Peyer's patch (tissue), 4 donors: Measurements from ENCODE around the gene PSMB2. TPM values are rescaled to one million over a fixed set of nuclear protein-coding genes. Genes with fewer than 3 reads are reported as not detected.

Experiments
- DNase-seq, 3 donors: peaks; one replicate each; pipeline ENCODE4 v3.0.0-alpha.2; 2017 to 2019
- H3K27ac ChIP-seq, 4 donors: fragments of 200-600 bp; sonication (generic); one replicate each; pipeline ENCODE4 v1.5.1; 2016 to 2019
- H3K27me3 ChIP-seq, 2 donors: fragments of 200-600 bp; sonication (generic); one replicate each; pipeline ENCODE4 v1.5.1; 2019
- H3K36me3 ChIP-seq, 3 donors: fragments of 200-600 bp; sonication (generic); one replicate each; pipeline ENCODE4 v1.5.1; 2016 to 2019
- H3K4me1 ChIP-seq, 4 donors: fragments of 200-600 bp; sonication (generic); one replicate each; pipeline ENCODE4 v1.5.1; 2016 to 2019
- H3K4me3 ChIP-seq, 4 donors: fragments of 200-600 bp; sonication (generic); 1 replicate in 3 of 4; 2 replicates in 1 of 4; pipeline ENCODE4 v1.5.1; 2016 to 2019; ENCODE audit warnings: mild to moderate bottlenecking in 1 of 4
- H3K9me3 ChIP-seq, 4 donors: fragments of 200-600 bp; sonication (generic); one replicate each; pipeline ENCODE4 v1.5.1; 2016 to 2019; ENCODE audit warnings: mild to moderate bottlenecking in 1 of 4
- CTCF ChIP-seq, 6 experiments: fragments of 450-650 bp in 4 of 6; fragments of 200-600 bp in 2 of 6; sonication (generic) in 1 of 6; IDR thresholded peaks; one replicate each; pipeline ENCODE4 v1.5.1; 2017 to 2019; ENCODE audit warnings: antibody characterized with exemption in 6 of 6, mild to moderate bottlenecking in 3 of 6, moderate library complexity in 1 of 6
- POLR2A ChIP-seq, 2 donors: fragments of 450-650 bp; IDR thresholded peaks; one replicate each; pipeline ENCODE4 v1.5.1; 2017; ENCODE audit warnings: antibody characterized with exemption in 2 of 2, mild to moderate bottlenecking in 2 of 2, moderate library complexity in 2 of 2
- total RNA-seq, 4 donors: library from RNA; depleted of rRNA; stranded (reverse); fragments of >200 nt; gene quantifications; one replicate each; pipeline ENCODE4 v1.1.0, GENCODE V29; 2016

The PSMB2 gene
- total RNA-seq, 4 donors from 2014 or later: 31.5 to 79.2 (median 42.6) TPM

- H3K4me3 ChIP-seq: no peak overlapping the region
- H3K4me1 ChIP-seq: peaks cover 0 to 11% (median 2%) of the 10 kb centered on the region in 4 donors
- no peaks in the 10 kb centered on the region for H3K27me3 ChIP-seq
- TF ChIP-seq POLR2A (IDR thresholded peaks at IDR 0.05) (no peak), CTCF (IDR thresholded peaks at IDR 0.05) (no peak)
- H3K36me3 ChIP-seq: no peaks in the 10 kb centered on the region
- no peaks in the 10 kb centered on the region for H3K9me3 ChIP-seq
- no peak overlapping the region for H3K27ac ChIP-seq
- DNase-seq: no peak
These were observed 71.4 kb downstream of the PSMB2 start for GRCh38 chr1:35569936-35570335.

GRCh38 chr1:35568975-35569395, 72.3 kb downstream of the PSMB2 start:
- no peaks in the 10 kb centered on the region for H3K27me3 ChIP-seq
- TF ChIP-seq CTCF (IDR thresholded peaks at IDR 0.05) (peak; percentile 74 to 90 (median 86)), POLR2A (IDR thresholded peaks at IDR 0.05) (no peak)
- H3K4me3 ChIP-seq: no peak overlapping the region
- no peaks in the 10 kb centered on the region for H3K36me3 ChIP-seq
- DNase-seq: peak; percentile 61 to 85 (median 67)
- peaks cover 0 to 11% (median 2%) of the 10 kb centered on the region in 4 donors for H3K4me1 ChIP-seq
- H3K9me3 ChIP-seq: no peaks in the 10 kb centered on the region
- H3K27ac ChIP-seq: no peak overlapping the region

GRCh38 chr1:35567947-35568558, 73.3 kb downstream of the PSMB2 start:
- Histone ChIP-seq H3K4me3 (no peak overlapping the region), H3K27ac (no peak overlapping the region), H3K36me3 (no peaks in the 10 kb centered on the region), H3K9me3 (no peaks in the 10 kb centered on the region), H3K4me1 (peaks cover 0 to 2% (median 0%) of the 10 kb centered on the region in 4 donors), H3K27me3 (no peaks in the 10 kb centered on the region)
- TF ChIP-seq POLR2A (IDR thresholded peaks at IDR 0.05) (no peak), CTCF (IDR thresholded peaks at IDR 0.05) (no peak)
- DNase-seq: no peak

- no peak for TF ChIP-seq POLR2A (IDR thresholded peaks at IDR 0.05)
- no peak for TF ChIP-seq CTCF (IDR thresholded peaks at IDR 0.05)
- H3K36me3 ChIP-seq: no peaks in the 10 kb centered on the region
- no peak overlapping the region for H3K4me3 ChIP-seq
- H3K9me3 ChIP-seq: no peaks in the 10 kb centered on the region
- DNase-seq: no peak
- no peaks in the 10 kb centered on the region for H3K27me3 ChIP-seq
- H3K4me1 ChIP-seq: peaks cover 0 to 1% (median 0%) of the 10 kb centered on the region in 4 donors
- H3K27ac ChIP-seq: no peak overlapping the region
These were observed 75.6 kb downstream of the PSMB2 start for GRCh38 chr1:35565742-35566133.

- no peaks in the 10 kb centered on the region for H3K27me3 ChIP-seq
- H3K9me3 ChIP-seq: no peaks in the 10 kb centered on the region
- DNase-seq: no peak
- no peak for TF ChIP-seq POLR2A (IDR thresholded peaks at IDR 0.05)
- TF ChIP-seq CTCF (IDR thresholded peaks at IDR 0.05): no peak
- H3K36me3 ChIP-seq: no peaks in the 10 kb centered on the region
- no peak overlapping the region for H3K27ac ChIP-seq
- peaks cover 0 to 6% (median 0%) of the 10 kb centered on the region in 4 donors for H3K4me1 ChIP-seq
- H3K4me3 ChIP-seq: no peak overlapping the region
These were observed 76.2 kb downstream of the PSMB2 start for GRCh38 chr1:35564884-35565741.
